Measurements from ENCODE around the gene CEP162.

GRCh38 chr6:84141521-84141920 is 85.9 kb downstream of the CEP162 start:
- no peak for TF ChIP-seq CTCF (conservative IDR thresholded peaks at IDR 0.05; ENCODE audit: low read depth in 2 of 2)
- TF ChIP-seq STAT1 (IDR thresholded peaks at IDR 0.05; ENCODE audit: unreplicated experiment): no peak
- TF ChIP-seq EZH2phosphoT487 (IDR thresholded peaks at IDR 0.05; ENCODE audit: unreplicated experiment): no peak
